A673 (cell line): ENCODE measurements around the gene LRRTM3. TPM values are rescaled to one million over a fixed set of nuclear protein-coding genes. Genes with fewer than 3 reads are reported as not detected.

Experiments
- BruUV-seq: library from RNA; stranded (reverse); fragments of 400-500 nt; replicated peaks from 2 replicates; lab custom pipeline; 2021; lab: Mats Ljungman, UMichigan
- CTCF ChIA-PET: fragments of 300-600 bp; sonication (Branson Sonifier 250); formaldehyde crosslinking; loops from one replicate; lab custom pipeline; 2022; ENCODE audit warnings: antibody characterized with exemption; lab: Charles Lee
- POLR2A ChIA-PET: fragments of 300-600 bp; sonication (Branson Sonifier 250); formaldehyde crosslinking; loops from one replicate; lab custom pipeline; 2022; ENCODE audit warnings: antibody characterized with exemption; ENCODE audit not compliant: low non-redundant PET; lab: Charles Lee
- DNase-seq: peaks from one replicate; pipeline ENCODE4 v3.0.0-alpha.2; 2015; ENCODE audit warnings: low spot score
- H3K27ac ChIP-seq: fragments of 200-600 bp; sonication (generic); 2 replicates; pipeline ENCODE4 v1.5.1; 2016; ENCODE audit warnings: mixed run types, low read depth, mild to moderate bottlenecking, mixed read lengths, antibody characterized with exemption, low read length; ENCODE audit not compliant: poor library complexity, severe bottlenecking
- H3K27me3 ChIP-seq: fragments of 200-600 bp; sonication (generic); replicated peaks from 2 replicates; pipeline ENCODE4 v1.6.1; 2017; ENCODE audit warnings: mixed run types, low read depth, mild to moderate bottlenecking, mixed read lengths, antibody characterized with exemption, low read length; ENCODE audit not compliant: insufficient read depth, poor library complexity
- H3K36me3 ChIP-seq: fragments of 200-600 bp; sonication (generic); 2 replicates; pipeline ENCODE4 v1.6.1; 2016; ENCODE audit warnings: mixed run types, mild to moderate bottlenecking, mixed read lengths, antibody characterized with exemption, low read length; ENCODE audit not compliant: insufficient read depth, poor library complexity, severe bottlenecking
- H3K4me1 ChIP-seq: fragments of 200-600 bp; sonication (generic); 2 replicates; pipeline ENCODE4 v1.6.1; 2017; ENCODE audit warnings: mixed run types, mild to moderate bottlenecking, mixed read lengths, antibody characterized with exemption, low read length; ENCODE audit not compliant: insufficient read depth, poor library complexity, severe bottlenecking
- H3K4me3 ChIP-seq: fragments of 200-600 bp; sonication (generic); 2 replicates; pipeline ENCODE4 v1.5.1; 2016; ENCODE audit warnings: low read depth, mixed run types, mild to moderate bottlenecking, mixed read lengths, low read length; ENCODE audit not compliant: poor library complexity, severe bottlenecking
- H3K9me3 ChIP-seq: fragments of 200-600 bp; sonication (generic); 2 replicates; pipeline ENCODE4 v1.6.1; 2016; ENCODE audit warnings: mixed run types, low read depth, mild to moderate bottlenecking, mixed read lengths, antibody characterized with exemption, low read length; ENCODE audit not compliant: poor library complexity, severe bottlenecking
- CTCF ChIP-seq: fragments of 300-800, 200-600 bp; sonication (generic); conservative IDR thresholded peaks from 2 replicates; pipeline ENCODE4 v1.5.1; 2017; ENCODE audit warnings: low read depth, mild to moderate bottlenecking, antibody characterized with exemption, low read length, moderate library complexity, mixed read lengths
- EZH2 ChIP-seq: fragments of 200-600 bp; sonication (generic); IDR thresholded peaks from 2 replicates; pipeline ENCODE4 v1.6.1; 2017; ENCODE audit warnings: borderline replicate concordance, low read depth, mild to moderate bottlenecking, mixed read lengths, antibody characterized with exemption, low read length; ENCODE audit not compliant: poor library complexity, severe bottlenecking
- intact Hi-C: fragments of 100-400 bp; cut with micrococcal nuclease; formaldehyde crosslinking; loops from one replicate; pipeline ENCODE4 v1.10.0; 2022; ENCODE audit not compliant: unreplicated experiment
- total RNA-seq: library from RNA; stranded (reverse); gene quantifications from 2 replicates; pipeline ENCODE4 v1.2.3, GENCODE V29; 2021

Gene LRRTM3
- total RNA-seq, 1 experiment from 2014 or later = not detected

DNA sequence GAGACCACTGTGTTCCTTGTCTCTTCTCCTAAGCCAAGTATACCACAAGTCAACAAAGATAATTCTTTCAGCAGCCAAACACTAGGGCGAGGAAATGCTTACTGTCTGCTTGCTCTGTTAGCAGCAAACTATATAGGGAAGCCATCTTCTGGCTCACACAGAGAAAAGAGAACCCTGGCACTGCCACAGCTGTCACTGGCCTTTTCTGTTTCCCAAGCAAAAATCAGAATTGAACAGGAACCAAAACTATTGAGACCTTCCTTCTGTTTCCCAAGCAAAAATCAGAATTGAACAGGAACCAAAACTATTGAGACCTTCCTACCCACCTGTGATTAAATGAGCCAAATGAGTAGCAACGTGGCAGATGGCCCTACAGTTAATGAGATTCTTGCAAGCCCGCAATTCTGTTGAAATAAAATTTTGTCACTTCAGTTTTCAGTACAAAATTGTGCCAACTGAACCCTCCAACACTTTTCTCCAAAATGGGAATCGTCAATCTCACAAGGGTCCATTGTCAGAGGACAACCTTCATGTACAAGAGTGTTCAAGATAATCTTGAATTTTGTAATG is 54.5 kb downstream of the LRRTM3 start:
- ChIA-PET POLR2A (no interaction called here), CTCF (no interaction called here)
- H3K27ac ChIP-seq = no peak overlapping the region
- intact Hi-C loops = no loop called here
- TF ChIP-seq CTCF (no peak), EZH2 (no peak)
- no peak for DNase-seq
- no peaks in the 10 kb centered on the region for H3K4me1 ChIP-seq
- no peaks in the 10 kb centered on the region for H3K36me3 ChIP-seq
- no peaks in the 10 kb centered on the region for H3K9me3 ChIP-seq
- no peak overlapping the region for H3K4me3 ChIP-seq
- peaks cover 7% of the 10 kb centered on the region for H3K27me3 ChIP-seq
- BruUV-seq = no TSS peak

DNA sequence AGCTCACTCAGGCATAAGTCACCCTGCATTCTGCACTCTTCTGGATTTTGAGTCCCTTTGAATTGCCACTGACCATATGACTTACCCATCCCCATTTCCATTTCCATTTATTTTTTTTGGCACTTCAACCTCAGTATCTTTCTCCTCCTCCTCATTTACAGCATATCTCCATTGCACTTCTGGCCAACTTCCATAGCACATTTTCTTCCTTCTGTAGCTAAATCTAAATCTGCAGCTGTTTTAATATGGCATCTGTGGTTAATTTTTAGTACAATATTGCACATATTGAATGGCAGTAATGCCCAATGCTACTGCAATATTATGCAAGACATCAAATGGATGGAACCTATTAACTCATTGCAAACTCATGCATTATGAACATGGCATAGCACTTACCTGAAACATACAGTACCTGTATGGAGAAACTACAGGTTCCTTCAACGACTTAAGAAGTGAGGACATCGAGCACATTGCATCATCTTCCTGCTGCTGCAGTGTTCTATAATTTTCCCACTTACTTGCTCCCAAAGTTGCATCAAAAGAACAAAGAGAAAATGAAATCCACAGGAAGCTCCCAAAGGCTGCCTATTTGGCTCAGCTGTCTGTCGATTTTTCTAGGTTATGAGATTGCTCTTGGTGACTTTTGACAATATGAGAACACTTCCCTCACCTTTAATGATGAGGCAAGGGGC is 55.7 kb downstream of the LRRTM3 start:
- no peak overlapping the region for H3K27ac ChIP-seq
- DNase-seq = no peak
- H3K27me3 ChIP-seq = peaks cover 7% of the 10 kb centered on the region
- no peak overlapping the region for H3K4me3 ChIP-seq
- ChIA-PET POLR2A (no interaction called here), CTCF (no interaction called here)
- intact Hi-C loops = no loop called here
- no peaks in the 10 kb centered on the region for H3K9me3 ChIP-seq
- no peak for TF ChIP-seq CTCF
- TF ChIP-seq EZH2 = no peak
- H3K4me1 ChIP-seq = no peaks in the 10 kb centered on the region
- BruUV-seq = no TSS peak
- no peaks in the 10 kb centered on the region for H3K36me3 ChIP-seq

DNA sequence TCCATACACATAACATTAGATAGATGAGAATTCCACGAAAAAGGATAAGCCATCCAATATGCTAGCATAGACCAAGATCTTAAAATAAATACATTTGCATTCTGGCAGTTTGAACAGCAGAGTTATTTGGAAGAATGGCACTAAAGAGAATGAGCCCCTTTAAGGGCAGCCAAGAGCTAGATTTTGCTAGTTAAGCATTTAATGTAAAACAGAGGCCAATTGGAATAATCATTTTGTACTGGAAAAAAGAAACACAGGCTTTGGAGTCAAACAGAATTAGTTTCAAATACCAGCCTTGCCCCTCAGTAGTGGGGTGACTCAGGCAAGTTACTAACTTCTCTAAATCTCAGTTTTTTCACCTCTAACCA is 56.2 kb downstream of the LRRTM3 start:
- ChIA-PET POLR2A (no interaction called here), CTCF (no interaction called here)
- Histone ChIP-seq H3K27me3 (peaks cover 7% of the 10 kb centered on the region), H3K4me1 (no peaks in the 10 kb centered on the region), H3K9me3 (no peaks in the 10 kb centered on the region), H3K36me3 (no peaks in the 10 kb centered on the region), H3K4me3 (no peak overlapping the region), H3K27ac (no peak overlapping the region)
- DNase-seq = no peak
- intact Hi-C loops = no loop called here
- TF ChIP-seq EZH2 (no peak), CTCF (no peak)
- BruUV-seq = no TSS peak
